NT2/D1 (cell line): ENCODE data around the gene PARP4.
"Not testable (repeated sequence)": the region's sequence is repeated elsewhere in the genome, so short reads cannot be mapped to it uniquely, and the experiment has no call there.

Experiments used
- SUZ12 ChIP-seq: IDR thresholded peaks from 2 replicates; pipeline ENCODE4 v1.6.1; 2011; ENCODE audit not compliant: insufficient read length, insufficient read depth; ENCODE audit errors: extremely low read depth
- YY1 ChIP-seq: IDR thresholded peaks from 2 replicates; pipeline ENCODE4 v1.6.1; 2011; ENCODE audit not compliant: insufficient read length, insufficient read depth
- ZNF274 ChIP-seq: IDR thresholded peaks from 2 replicates; pipeline ENCODE4 v1.6.1; 2011; ENCODE audit warnings: mild to moderate bottlenecking, low read depth, low read length

GRCh38 chr13:24388743-24389142, 123.8 kb downstream of the PARP4 start:
- not testable (repeated sequence) for TF ChIP-seq SUZ12, YY1, ZNF274
